ENCODE data around the gene ABCF2. TPM values are rescaled to one million over a fixed set of nuclear protein-coding genes. Genes with fewer than 3 reads are reported as not detected.

Gene ABCF2
- total RNA-seq, 1 experiment from 2014 or later, result 63.7 TPM

GRCh38 chr7:151255390-151255789 lies 28.4 kb upstream of the ABCF2 start:
- intact Hi-C loops (cut with micrococcal nuclease), result no loop called here

More at GRCh38 chr7:151255390-151255789, 28.4 kb upstream of the ABCF2 start:
- H3K27ac ChIP-seq (ENCODE audit: low read depth, low read length), result no peak overlapping the region
- H3K4me1 ChIP-seq (ENCODE audit: control insufficient read depth in 1 of 2, insufficient read depth in 2 of 2, low read length in 2 of 2), result peaks cover 9 to 22% of the 10 kb centered on the region in 2 experiments
- H3K4me2 ChIP-seq (ENCODE audit: low read length), result no peak overlapping the region
- ATAC-seq (no peak), DNase-seq (ENCODE audit: low read depth, low spot score) (no peak)
- no TSS peak for BruUV-seq (replicated peaks)
- no peaks in the 10 kb centered on the region for H4K20me1 ChIP-seq (ENCODE audit: insufficient read depth)
- no peak overlapping the region for H2AFZ ChIP-seq (ENCODE audit: low read depth, low read length, poor library complexity, severe bottlenecking)
- ChIA-PET CTCF (interaction anchor here (2.3 kb wide), 1 partner anchor 11 kb away, joined by 6 read pairs; no protein-coding TSS in a partner anchor), POLR2A (no interaction called here), RAD21 (ENCODE audit: low non-redundant PET in 1 of 2, low total read pairs in 2 of 2, uncharacterized antibody in 2 of 2, unreplicated experiment in 2 of 2) (no interaction called here)
- TF ChIP-seq RAD21 (IDR thresholded peaks at IDR 0.05; ENCODE audit: low read depth), result no peak
- no peak for TF ChIP-seq ZNF274 (IDR thresholded peaks at IDR 0.05; ENCODE audit: low read depth, low read length)
- TF ChIP-seq ATF3 (IDR thresholded peaks at IDR 0.05), result no peak
- TF ChIP-seq YY1 (IDR thresholded peaks at IDR 0.05; ENCODE audit: extremely low read depth, insufficient replicate concordance, low read depth, low read length), result no peak
- TF ChIP-seq ZBTB33 (IDR thresholded peaks at IDR 0.05; ENCODE audit: extremely low read depth, insufficient replicate concordance, low read length), result no peak
- no peak for TF ChIP-seq SRF (IDR thresholded peaks at IDR 0.05; ENCODE audit: low read depth)
- no peak for TF ChIP-seq POLR2AphosphoS5 (IDR thresholded peaks at IDR 0.05; ENCODE audit: low read depth, low read length)
- TF ChIP-seq EZH2 (IDR thresholded peaks at IDR 0.05), result no peak
- TF ChIP-seq EGR1 (IDR thresholded peaks at IDR 0.05; ENCODE audit: low read depth), result no peak
- TF ChIP-seq POLR2A (IDR thresholded peaks at IDR 0.05; ENCODE audit: borderline replicate concordance, extremely low read depth, insufficient read depth, insufficient read length), result no peak
- TF ChIP-seq CBX3 (IDR thresholded peaks at IDR 0.05; ENCODE audit: low read depth), result no peak
- TF ChIP-seq EZH2phosphoT487 (IDR thresholded peaks at IDR 0.05; ENCODE audit: borderline replicate concordance), result no peak
- no peak for TF ChIP-seq TCF7L2 (IDR thresholded peaks at IDR 0.05; ENCODE audit: borderline replicate concordance, extremely low read depth, insufficient read depth, insufficient read length)
- no peak for TF ChIP-seq CTCF (IDR thresholded peaks at IDR 0.05 in 2 of 3, conservative IDR thresholded peaks at IDR 0.05 in 1 of 3; ENCODE audit: borderline replicate concordance in 1 of 3, insufficient read depth in 1 of 3, low read depth in 2 of 3, low read length in 2 of 3)
- TF ChIP-seq REST (IDR thresholded peaks at IDR 0.05; ENCODE audit: low read depth), result no peak
- no peak for TF ChIP-seq FOSL1 (IDR thresholded peaks at IDR 0.05; ENCODE audit: low read depth)
- no peak for TF ChIP-seq ELF1 (IDR thresholded peaks at IDR 0.05; ENCODE audit: borderline replicate concordance, low read depth)
- no peaks in the 10 kb centered on the region for H3K79me2 ChIP-seq (ENCODE audit: insufficient read depth, low read length)
- H3K9me2 ChIP-seq (ENCODE audit: insufficient read depth), result no peaks in the 10 kb centered on the region
- no peak overlapping the region for H3K4me3 ChIP-seq (replicated peaks in 1 of 2; ENCODE audit: low read depth in 1 of 2, low read length in 2 of 2)
- no peaks in the 10 kb centered on the region for H3K9me3 ChIP-seq (ENCODE audit: control insufficient read depth in 1 of 2, insufficient read depth in 1 of 2, low read depth in 1 of 2, low read length in 2 of 2)
- no peak overlapping the region for H3K9ac ChIP-seq (ENCODE audit: low read length)
- no peaks in the 10 kb centered on the region for H3K36me3 ChIP-seq (ENCODE audit: control insufficient read depth in 1 of 2, insufficient read depth in 2 of 2, low read length in 2 of 2)
- H3K27me3 ChIP-seq (ENCODE audit: insufficient read depth, low read length), result no peaks in the 10 kb centered on the region
